HL-60/S4 (cell line): ENCODE data around the gene PRMT3.
"Not testable (repeated sequence)": the region's sequence is repeated elsewhere in the genome, so short reads cannot be mapped to it uniquely, and the experiment has no call there.

ENCODE experiments used
- in situ Hi-C: fragments of 300-500 bp; cut with MboI; formaldehyde crosslinking; loops from 2 replicates; pipeline ENCODE4 v1.14.3; 2022; ENCODE audit warnings: low sequenced_read_pairs

Gene PRMT3

GRCh38 chr11:20453657-20454316, 66.3 kb downstream of the PRMT3 start:
- in situ Hi-C loops = no loop called here

- in situ Hi-C loops = no loop called here
These were observed 69.7 kb downstream of the PRMT3 start for GRCh38 chr11:20457001-20457799.

- in situ Hi-C loops = no loop called here
These were observed 70.6 kb downstream of the PRMT3 start for GRCh38 chr11:20457934-20458680.

DNA sequence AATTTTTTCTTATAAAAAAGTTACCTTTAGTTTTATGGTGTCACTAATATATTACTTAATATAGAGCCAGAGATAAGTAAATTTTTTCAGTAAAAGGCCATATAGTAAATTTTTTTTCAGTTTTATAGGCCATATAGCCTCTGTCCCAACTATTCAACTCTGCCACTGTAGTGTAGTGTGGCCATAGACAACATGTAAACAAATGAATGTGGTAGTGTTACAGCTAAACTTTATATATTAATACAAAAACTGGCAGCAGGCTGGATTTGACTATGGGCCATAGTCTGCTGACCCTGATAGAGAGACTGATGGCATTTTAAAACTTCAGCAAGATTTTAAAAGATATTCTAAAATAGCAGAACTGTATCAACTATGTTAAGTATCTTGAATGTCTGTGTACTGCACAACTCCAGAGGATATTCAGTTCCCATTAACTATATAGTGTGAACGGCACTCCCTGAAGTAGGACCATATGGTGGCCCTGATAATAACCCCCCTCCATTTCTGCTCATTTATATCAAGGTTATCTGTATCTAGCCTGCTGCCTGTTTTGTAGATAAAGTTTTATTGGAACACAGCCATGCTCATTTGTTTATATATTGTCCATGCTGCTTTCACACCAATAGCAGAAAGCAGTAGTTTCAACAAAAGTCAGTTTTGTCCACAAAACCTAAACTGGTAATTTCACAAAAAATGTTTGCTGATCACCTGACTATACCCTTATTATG, 71.6 kb downstream of the PRMT3 start:
- in situ Hi-C loops = no loop called here

DNA sequence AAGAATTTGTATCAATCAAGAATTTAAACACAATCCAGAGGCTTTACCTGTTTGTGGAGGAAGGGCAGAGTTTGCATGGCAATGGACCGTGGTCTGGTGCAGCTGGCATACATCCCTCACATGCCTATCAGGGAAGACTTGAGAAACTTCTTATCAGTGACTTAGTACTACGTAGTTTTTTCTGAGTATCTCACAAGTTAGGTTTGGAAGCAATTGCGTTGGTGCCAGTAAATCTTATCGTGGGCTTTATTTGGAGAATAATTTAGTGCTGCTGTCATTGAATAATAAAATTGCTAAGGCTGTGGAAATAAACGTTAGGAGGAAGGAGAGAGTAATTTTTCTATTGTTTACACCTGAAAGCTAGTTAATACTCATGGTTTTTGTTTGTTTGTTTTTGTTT, 72.3 kb downstream of the PRMT3 start:
- in situ Hi-C loops = no loop called here

- in situ Hi-C loops = no loop called here
These were observed 77.0 kb downstream of the PRMT3 start for GRCh38 chr11:20464518-20464917.

DNA sequence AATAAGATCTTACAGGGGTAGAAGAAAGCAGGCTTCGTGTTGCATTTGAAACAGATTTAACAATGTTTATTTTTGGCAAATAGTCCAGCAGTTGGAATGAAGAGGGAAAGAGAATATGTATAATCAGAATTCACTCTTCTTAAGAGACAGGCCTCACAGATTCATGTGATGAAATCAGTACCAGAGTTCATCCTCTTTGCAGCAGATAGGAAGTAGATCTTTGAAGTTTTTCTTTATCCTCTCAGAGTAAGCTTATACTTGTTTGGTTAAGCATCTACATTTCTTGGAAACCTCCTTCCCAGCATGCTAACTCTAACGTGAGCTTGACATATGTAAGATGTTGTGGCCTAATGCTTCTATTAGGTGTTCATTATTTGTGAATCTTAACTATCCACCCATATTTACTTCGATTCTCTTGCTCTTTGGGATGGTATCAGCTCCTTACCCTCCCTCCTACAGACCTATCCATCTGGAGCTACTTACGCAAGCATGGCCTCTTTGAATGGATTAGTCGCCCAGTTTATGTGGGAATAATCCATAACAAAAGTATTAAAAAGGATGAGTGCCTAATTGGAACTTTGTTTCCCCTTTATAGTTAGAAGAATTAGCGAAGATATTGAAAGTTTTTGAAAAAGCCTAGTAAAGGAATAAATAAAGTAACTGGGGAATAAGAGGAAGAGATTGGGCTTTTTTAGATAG, 80.1 kb downstream of the PRMT3 start:
- in situ Hi-C loops = no loop called here

DNA sequence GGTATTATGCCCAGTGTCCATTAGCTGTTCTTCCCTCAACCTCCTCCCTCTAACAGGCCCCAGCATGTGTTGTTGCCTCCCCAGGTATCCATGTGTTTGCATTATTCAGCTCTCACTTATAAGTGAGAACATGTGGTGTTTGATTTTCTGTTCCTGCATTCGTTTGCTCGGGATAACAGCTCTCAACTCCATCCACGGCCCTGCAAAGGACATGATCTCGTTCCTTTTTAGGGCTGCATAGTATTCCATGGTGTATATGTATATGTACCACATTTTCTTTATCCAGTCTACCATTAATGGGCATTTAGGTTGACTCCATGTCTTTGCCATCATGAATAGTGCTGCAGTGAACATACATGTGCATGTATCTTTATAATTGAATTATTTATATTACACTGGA, 82.8 kb downstream of the PRMT3 start:
- in situ Hi-C loops = no loop called here

GRCh38 chr11:20471929-20472328, 84.4 kb downstream of the PRMT3 start:
- in situ Hi-C loops = not testable (repeated sequence)

GRCh38 chr11:20474176-20474881, 86.8 kb downstream of the PRMT3 start:
- in situ Hi-C loops = no loop called here

- in situ Hi-C loops = no loop called here
These were observed 87.5 kb downstream of the PRMT3 start for GRCh38 chr11:20474882-20475517.

DNA sequence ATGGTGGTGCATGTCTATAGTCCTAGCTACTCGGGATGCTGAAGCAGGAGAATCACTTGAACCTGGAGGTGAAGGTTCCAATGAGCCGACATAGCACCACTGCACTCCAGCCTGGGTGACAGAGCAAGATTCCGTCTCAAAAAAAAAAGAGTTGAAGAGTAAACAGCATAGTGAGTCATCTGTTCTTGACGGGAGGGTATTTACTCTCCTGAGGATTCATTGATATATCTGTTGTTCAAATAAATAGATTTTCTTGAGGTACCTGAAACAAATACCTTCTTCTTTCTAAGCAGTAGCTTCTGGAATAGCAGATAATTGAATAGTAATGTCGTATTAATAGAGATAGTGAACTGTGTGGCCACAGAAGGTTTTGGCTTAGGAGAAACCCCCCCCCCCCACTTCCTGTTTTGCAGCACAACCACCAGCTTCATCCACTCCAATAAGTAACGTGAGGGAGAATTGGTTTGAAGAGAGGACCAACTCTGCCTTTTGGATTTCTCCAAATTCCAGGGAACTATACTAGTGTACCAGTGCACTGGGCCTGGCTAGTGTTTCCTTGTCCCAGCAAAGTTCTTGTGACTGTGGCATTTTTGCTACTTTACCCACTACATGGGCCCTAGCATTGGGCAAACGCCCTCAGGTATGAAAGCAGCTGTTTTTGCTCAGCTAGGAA, 90.0 kb downstream of the PRMT3 start:
- in situ Hi-C loops = no loop called here

GRCh38 chr11:20479513-20479912, 92.0 kb downstream of the PRMT3 start:
- in situ Hi-C loops = no loop called here

DNA sequence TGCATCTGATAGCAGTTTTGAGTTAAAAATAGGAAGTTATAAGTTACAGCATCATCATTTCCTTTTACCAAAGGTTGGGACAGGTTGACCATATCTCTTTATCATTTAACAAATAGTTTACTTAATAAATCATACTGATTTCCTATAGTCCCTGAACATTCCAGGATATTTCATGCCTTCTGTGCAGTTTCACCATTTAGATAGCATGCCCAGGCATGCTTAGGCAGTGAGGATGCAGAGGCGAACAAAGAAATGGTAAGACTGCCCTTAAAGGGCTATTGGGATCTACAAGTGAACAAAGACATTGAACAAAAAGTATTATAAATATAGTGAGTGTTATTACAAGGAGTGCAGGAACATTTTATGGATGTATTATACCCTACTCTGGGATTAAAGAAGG, 96.4 kb downstream of the PRMT3 start:
- in situ Hi-C loops = no loop called here

- in situ Hi-C loops = not testable (repeated sequence)
These were observed 96.9 kb downstream of the PRMT3 start for GRCh38 chr11:20484416-20484815.

DNA sequence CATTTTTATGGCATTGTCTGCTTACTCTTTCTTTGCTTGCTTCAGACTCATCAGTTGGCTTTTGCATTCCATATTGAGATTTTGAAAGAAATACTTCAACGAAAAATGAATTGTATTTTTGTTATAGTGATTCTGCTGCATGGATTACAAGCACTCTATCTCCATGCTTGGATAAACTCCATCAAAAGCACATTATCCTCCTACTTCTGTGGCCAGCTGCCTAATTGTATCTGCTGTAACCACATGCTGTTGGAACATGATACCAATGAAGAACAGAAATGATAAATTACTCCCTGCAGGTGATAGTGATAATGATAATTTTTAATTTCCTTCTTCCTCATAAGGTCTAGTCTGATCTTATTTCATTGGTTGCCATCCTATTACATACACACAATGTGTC, 100.8 kb downstream of the PRMT3 start:
- in situ Hi-C loops = no loop called here

DNA sequence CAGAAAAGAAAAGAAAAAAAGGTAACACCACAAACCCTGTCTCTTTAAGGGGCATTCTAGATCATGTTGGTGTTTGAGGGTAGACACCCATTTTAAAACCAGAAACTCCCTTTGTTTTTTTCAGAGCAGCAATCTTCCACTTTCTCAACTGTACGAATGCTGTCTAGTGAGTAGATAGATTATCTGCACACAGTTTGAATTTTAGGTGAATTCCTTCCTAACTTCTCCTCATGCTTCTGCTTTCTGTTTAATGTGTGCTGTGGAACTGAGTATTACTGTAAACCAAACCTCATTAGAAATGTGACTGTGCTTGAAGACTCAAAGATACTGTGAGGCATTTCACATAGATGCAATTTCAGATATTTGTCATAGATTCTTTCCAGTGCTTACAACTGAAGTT, 102.4 kb downstream of the PRMT3 start:
- in situ Hi-C loops = no loop called here

DNA sequence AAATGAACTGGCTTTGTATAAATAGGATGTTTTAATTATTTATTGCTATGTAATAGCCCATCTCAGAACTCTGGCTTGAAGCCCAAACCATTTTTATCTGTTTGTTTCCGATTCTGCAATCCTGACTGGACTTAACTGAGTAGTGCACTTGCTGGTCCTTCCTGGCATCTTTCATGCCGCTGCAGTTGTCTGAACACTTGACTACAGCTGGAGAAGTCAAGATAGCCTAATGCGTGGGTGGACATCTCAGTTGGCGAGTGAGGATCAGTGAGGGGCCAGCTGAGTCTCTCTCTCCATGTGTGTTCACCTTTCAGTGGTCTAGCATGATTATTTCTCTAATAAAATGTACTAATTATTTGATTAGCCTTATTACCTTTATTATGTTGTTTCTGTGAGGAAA, 105.8 kb downstream of the PRMT3 start:
- in situ Hi-C loops = no loop called here
